Amniotic stem cell (primary cell): ENCODE results near the gene ANO2.
A peak's percentile ranks its signal among the peaks of the same experiment; 100 is the strongest.

Source experiments
- DNase-seq: peaks from one replicate; lab custom pipeline; 2025; lab: John Stamatoyannopoulos, UW

ANO2 gene

GRCh38 chr12:5778821-5779220 lies 166.2 kb downstream of the ANO2 start:
- no peak for DNase-seq

DNA sequence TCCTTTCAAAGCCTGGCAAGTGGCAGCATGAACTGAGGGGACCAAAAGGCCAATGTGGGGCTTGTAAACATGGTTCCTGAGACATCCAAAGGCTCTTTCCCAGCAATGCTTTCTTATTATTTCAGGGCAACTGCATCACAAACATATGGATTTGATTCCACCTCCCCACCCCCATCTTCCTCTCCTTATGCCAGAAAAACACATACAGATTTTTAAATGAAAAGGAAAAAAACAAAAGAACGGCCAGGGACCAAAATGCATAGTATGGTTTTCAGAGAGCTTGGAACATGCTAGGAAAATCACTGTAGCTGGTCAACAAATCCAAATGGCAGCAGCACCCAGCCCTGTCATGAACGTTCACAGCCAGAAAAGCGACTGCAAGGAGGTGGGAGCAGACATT lies 167.6 kb downstream of the ANO2 start:
- no peak for DNase-seq

- no peak for DNase-seq
Measured at GRCh38 chr12:5776091-5776490, 169.0 kb downstream of the ANO2 start.

DNA sequence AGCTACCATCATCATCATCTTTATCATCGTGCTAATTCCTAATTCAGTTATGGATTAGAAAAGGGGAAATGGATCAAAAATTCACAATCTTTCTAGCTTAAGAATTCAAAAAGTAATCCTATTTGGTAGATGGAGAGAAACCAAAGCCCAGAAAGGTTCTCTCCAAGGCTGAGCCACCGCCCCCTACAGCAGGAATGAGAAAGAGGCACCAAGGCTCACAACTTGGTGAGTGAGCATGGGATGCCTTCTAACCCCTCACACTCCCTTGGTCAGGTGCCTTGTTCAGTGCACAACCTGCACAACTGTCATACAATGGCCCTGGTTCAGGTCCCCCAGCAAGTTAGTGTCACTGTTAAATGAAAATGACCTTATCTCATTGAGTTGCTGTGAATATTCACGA lies 171.5 kb downstream of the ANO2 start:
- DNase-seq, result no peak

- no peak for DNase-seq
Measured at GRCh38 chr12:5771756-5772155, 173.3 kb downstream of the ANO2 start.

- no peak for DNase-seq
Measured at GRCh38 chr12:5770727-5771126, 174.3 kb downstream of the ANO2 start.

DNA sequence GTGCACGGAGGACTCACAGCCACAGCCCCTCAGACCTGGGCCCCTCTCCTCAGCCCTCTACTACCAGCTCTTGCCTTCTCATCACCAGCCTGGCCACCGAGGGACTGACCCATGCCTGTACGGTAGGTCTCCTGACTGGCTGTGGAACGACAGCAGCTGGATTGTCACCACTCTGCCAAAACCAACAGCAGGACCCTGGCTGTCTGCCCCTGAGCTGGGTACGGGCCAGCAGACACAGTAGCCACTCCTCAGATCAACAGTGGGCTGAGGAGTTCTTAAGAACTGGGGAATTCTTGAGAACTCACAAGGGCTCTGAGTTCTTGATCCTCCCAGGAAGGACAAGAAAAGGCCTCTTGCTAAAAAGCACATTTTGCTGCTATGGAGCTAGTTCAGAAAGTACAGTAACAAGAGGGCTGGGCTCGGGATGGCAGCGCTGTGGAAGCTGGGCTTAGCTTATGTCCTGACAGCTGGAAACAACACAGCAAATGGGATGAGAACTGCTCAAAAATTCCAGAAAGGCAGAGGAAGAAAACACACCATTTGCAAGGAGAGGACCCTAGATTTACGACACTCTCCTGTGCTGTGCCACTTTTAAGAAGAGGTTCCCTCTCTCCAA lies 176.4 kb downstream of the ANO2 start:
- DNase-seq, result no peak

- no peak for DNase-seq
Measured at GRCh38 chr12:5768171-5768570, 176.9 kb downstream of the ANO2 start.

GRCh38 chr12:5758347-5758746 lies 186.7 kb downstream of the ANO2 start:
- DNase-seq, result no peak

- DNase-seq, result no peak
Measured at GRCh38 chr12:5756338-5756842, 188.7 kb downstream of the ANO2 start.

DNA sequence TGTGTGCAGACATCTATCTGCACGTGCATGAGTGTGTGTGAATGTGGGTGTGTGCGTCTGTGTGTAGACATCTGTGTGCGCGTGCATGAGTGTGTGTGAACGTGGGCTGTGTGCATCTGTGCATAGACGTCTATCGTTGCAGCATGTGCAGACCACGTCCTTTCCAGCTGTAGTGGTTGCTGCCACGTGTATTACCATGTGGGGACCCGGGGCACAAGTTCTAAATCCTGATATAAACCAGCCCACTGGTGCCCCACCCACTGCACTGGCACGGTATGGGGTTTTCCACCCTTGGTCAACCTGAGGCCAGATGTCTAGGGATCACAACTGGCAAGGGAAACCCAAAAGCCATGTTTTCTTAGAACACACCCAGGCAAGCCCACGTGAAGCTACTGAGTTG lies 197.0 kb downstream of the ANO2 start:
- no peak for DNase-seq

DNA sequence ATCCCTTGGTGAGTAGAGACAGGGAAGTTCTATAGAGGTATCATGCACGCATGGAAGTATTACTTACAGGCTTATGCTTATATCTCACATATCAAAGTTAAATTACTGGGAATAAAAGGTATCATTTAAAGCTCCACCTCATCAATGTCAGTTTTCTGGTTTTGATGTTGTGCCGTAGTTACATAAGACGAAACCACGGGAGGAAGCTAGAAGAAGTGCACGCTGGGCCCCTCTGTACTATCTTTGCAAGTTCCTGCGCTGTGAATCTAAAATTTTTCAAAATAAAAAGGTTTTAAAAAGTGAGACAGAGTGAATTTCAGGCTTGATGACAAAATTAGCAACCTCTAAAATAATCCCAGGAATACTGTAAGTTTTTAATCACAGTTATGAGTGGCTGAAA lies 198.1 kb downstream of the ANO2 start:
- DNase-seq, result no peak

- DNase-seq, result no peak
Measured at GRCh38 chr12:5746036-5746908, 198.8 kb downstream of the ANO2 start.

DNA sequence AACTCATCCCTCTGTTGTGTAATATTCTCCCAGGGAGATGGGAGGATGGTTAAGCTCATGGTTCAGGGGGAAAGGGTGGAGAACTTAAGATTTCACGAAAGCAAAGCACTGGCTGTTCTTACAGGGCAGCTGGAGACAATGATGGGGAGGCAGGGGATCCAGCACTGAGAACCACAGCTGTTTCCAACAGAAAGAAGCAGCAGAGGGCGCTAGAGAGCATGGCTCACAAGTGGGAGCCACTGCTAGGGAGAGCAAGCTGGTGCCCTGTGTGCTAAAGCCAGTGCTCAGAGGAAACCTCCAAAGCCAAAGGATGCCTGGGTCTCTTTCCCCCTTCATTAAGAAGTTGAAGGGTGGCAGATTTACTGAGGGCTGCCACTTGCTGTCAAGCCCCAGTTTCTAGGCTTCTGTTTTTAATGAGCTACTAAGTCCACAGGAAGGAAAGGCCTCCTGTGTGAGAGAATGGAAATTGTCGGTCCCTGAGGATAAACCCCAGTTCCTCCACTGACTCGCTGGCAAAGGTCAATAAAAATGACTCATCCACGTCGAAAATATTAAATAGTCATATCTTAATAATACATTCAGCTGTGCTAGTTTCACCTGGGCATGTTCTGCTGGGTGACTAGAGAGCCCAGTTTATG lies 199.7 kb downstream of the ANO2 start:
- peak; percentile 15 for DNase-seq

GRCh38 chr12:5742258-5742657 lies 202.8 kb downstream of the ANO2 start:
- no peak for DNase-seq

DNA sequence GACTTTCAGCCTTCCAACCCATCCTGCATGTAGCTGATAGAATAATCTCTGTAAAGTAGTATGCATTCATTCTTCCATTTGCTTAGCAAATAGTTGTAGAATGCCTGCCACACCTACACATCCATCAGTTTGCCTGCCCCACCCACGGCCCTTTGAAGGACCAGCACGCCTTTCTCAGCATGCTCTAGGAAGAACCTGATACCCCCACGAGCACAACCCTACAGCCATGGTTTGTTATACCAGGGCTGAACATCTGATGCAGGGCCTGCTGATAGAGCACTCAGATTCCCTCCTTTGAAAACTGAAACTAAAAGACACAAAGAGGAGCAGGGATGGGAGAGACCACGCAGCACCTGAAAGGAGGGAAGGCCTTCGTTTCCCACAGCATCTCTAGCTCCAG lies 205.1 kb downstream of the ANO2 start:
- no peak for DNase-seq

- no peak for DNase-seq
Measured at GRCh38 chr12:5737778-5738177, 207.3 kb downstream of the ANO2 start.

DNA sequence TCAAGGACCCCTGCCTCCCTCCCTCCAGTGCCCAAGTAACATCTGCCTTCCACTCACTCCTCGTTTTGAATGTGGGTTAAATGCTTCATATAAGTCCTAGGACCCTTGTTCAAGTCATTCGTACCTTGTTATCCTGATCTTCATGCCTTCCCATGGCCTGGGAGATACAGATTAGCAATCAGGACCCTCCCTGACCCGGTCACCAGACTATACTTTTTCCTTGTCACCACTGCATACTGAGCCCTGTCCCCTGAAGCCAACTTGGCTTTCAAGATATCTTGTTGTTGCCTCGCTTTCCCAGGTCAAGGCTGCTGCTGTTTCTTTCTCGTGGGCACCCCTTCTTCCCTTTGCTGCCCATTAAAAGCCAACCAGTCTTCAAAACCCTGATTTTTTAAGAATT lies 208.5 kb downstream of the ANO2 start:
- no peak for DNase-seq

DNA sequence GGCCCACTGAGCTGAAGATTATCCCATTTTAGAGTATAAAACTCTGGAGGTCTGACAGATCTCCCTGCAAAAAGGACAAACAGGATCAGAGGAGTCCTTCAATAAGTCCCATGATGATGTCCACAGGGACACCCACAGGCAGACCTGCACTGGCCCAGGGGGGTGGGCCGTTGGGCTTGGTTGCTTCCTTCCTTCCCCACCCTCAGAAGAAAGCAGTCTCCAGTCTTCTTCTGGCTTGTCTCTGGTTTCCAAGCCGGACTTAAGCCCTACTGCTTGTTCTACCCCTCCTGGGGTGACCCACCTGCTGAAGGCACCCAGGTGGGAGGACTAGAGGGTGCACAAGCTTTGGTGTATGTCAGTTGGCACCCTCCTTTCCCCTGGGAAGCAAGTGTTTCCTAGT lies 209.0 kb downstream of the ANO2 start:
- DNase-seq, result no peak

GRCh38 chr12:5733916-5734315 lies 211.1 kb downstream of the ANO2 start:
- DNase-seq, result no peak

DNA sequence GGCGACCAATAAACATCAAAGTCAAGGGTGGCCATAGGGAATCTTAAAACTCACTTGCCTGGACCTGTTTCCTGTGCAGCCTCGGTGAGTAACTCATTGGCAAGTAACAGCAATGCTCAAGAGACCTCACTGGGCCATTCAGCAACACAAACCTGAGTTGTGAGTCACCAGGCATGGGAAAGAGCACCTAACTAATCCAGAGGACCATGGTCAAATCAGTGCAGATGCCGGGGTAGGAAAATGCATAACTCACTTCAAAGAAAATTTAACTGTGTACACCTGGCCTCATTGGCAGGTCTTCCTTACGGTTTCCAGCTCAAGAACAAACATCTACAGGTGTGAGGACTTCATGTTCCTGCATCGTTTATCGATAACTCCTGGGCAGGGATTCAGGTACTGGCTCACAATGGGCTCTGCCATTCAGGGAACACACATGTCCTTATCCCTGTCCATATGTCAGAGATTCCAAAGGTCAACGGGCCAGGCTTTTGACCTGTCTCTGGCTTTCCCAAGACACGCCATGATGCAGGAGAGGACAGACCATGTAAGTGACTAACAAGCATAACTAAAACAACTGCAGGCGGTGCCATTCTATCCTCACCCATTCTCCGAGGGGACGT lies 211.8 kb downstream of the ANO2 start:
- no peak for DNase-seq

- DNase-seq, result no peak
Measured at GRCh38 chr12:5730962-5731361, 214.1 kb downstream of the ANO2 start.
